HL-60/S4 (cell line): ENCODE data around the gene RELL2.

ENCODE experiments used
- in situ Hi-C: fragments of 300-500 bp; cut with MboI; formaldehyde crosslinking; loops from 2 replicates; pipeline ENCODE4 v1.14.3; 2022; ENCODE audit warnings: low sequenced_read_pairs

The RELL2 gene

DNA sequence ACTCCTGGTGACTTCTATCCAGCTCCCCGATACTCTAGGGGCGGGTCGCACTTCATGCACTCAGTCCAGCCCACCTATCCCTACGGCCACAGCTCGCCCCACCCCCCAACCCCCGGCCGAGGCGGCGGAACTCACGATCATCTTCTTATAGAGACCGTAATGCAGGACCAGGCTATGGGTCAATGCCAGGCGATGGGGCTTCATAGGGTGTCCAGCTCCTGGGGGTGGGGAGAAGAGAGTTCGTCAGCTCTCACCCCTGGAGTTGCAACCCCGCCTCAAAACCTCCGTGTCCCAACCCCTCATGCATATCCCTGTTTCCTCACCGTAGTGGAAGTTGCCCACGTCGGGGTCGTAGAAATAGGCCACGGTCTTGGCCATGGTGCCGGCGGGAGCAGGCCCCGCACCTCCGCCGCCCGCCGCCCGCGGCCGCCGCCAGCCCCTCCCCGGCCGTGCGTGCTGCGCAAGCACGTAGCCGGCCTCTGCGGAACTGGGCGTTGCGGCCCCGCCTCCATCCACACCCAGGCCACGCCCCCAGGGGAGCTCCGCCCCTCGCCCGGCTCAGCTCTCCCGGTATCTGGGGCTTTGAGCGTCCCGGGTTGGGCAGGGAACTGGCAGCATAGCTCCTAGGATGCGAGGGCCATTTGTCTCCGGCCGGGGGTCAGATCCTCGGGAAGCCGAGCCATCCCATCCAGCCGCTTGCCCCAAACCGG is at the start of gene RELL2, which contains the start of gene HDAC3:
Gene RELL2 (plus strand): TSS at position 585 of the 710 bp plus-strand sequence. CDS start 1,229 bp downstream, outside the sequence.
Gene HDAC3 (minus strand): TSS at position 437 of the 710 bp plus-strand sequence. CDS start 59 bp downstream, at position 378.
- in situ Hi-C loops = no loop called here

- in situ Hi-C loops = no loop called here
These were observed 46.7 kb upstream of the RELL2 start for GRCh38 chr5:141590127-141590526.

DNA sequence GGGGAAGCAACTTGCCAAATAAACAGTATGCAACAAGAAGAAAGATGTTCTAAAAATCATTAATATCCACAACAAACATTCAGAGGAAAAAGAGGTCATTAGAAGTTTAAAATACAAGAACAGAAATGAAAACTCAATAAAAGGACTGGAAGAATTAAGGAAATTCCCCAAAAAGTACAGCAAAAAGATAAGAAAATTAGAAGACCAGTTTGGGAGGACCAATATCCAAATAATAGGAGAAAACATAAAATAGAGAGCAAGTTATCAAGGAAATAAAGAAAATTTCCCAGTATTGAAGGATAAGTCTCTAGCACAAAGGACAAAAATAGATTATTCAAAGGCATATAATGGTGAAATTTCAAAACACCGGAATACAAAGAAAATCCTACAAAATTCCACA is 39.9 kb upstream of the RELL2 start:
- in situ Hi-C loops = no loop called here

GRCh38 chr5:141597394-141597793 is 39.4 kb upstream of the RELL2 start:
- in situ Hi-C loops = no loop called here

GRCh38 chr5:141597814-141598213 is 39.0 kb upstream of the RELL2 start:
- in situ Hi-C loops = no loop called here

DNA sequence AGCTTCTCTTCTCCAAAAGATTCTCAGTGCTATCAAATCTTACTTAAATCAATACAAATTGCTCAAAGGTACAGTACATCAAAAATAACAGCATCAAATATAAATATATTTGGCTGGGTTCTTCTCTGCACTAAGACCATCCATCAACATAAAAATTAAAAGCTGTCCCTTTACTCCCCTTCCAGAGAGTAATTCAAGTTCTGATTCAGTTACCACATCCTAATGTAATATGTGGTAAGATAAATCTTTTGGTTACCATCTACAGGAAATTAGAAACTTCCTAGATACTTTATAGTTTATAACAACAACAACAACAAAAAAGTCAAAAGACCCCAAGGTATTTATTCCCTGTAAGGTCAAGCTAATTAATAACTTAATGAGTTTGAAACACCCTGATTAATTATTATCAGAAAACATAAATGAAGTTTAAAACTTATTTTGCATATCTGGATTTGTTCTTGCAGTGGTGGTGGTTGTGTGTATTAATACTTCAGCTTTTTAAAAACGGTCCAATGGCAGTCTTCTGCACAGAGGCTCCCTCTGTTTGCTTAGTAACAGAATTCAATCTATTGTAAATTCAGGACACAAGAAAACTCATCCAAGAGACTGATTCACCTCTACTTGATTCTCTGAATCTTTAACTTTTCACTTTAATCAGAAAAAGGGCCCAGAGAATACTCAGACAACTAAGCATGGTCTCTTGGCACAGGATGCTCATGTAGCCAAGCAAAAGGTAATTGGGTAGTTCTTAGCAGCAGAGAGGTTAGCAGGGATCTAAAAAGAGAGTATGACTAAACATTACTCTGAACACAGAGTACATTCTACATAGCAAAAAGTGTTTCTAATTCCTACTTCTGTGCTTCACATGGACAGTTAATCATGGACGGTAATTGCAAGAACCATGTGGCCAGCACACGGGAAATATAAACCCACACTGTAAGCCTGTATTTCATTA is 38.1 kb upstream of the RELL2 start:
- in situ Hi-C loops = no loop called here

DNA sequence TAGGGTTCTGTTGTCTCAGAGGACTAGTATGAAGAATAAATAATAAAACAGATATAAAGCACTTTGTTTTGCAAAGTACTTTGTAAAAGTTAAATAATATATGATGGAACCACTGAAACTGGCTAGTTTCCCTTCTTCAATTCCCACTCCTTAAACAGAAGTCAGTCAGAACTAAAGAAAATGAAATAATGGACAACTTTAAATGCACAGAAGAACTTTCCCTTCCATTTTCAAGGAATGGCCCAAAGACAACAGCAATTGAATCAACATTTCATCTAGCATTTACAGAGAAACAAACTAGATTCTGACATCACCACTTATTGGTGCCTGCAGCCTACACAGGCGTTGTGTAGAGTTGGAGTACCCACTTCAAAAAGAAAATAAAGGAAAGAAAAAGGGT is 34.2 kb upstream of the RELL2 start:
- in situ Hi-C loops = loop anchor here (25.0 kb wide), 2 partner anchors 915 to 1040 kb away; partner anchors contain the start of genes APBB3, HARS1, HARS2 and SLC35A4

DNA sequence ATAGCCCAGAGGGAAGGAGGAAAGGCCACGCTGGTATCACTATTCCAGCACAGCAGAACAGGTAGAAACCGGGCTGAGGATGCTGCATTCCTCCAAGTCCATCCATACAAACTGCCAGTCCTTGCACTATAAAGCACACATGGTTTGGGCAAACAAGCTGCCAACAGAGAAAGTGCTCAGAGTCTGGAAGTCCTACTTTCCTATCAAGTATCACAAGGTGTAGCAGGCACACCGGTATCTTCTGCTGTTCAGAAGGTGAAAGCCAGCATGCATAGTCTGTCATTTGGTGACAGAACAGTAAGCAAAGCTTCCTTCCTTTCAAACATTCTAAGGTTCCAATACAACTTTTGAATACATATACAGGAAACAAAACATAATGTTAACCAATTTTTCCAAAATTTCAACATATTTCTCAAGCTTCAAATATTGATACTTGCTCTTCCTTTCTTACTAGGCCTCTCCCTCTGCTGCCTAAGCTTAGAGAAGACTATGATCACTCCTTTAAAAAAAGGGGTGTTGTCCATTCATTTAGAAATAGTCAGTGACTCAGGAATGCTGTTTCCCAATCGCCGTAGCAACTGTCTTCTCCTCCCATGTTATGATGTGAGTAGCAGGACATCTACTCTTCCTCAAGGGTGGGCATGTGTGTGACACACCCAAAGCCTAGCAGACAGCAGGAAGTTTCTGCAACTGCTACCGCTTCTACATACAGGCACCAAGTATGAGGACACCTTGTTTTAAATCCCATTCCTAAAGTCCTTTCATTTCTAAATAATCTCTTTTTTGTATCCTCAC is 32.7 kb upstream of the RELL2 start:
- in situ Hi-C loops = loop anchor here (25.0 kb wide), 2 partner anchors 917 to 1042 kb away; partner anchors contain the start of genes APBB3, HARS1, HARS2 and SLC35A4

GRCh38 chr5:141605523-141606277 is 31.1 kb upstream of the RELL2 start:
- in situ Hi-C loops = loop anchor here (25.0 kb wide), 2 partner anchors 918 to 1043 kb away; partner anchors contain the start of genes APBB3, HARS1, HARS2 and SLC35A4

DNA sequence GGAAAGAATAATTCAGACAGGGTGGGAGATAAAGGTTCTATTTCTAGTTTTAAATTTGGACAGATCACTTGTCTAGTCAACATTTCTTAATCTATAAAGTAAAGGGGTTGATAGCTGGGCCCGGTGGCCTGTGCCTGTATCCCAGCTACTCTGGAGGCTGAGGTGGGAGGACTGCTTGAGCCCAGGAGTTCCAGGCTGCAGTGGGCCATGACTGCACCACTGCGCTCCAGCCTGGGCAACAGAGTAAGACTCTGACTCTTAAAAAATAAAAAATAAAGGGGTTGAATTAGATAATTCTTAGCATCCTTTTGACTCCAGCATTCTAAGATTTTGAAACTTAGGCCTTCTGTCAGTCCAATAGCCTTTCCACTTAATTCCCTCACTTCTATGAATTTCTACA is 28.8 kb upstream of the RELL2 start:
- in situ Hi-C loops = loop anchor here (25.0 kb wide), 2 partner anchors 921 to 1046 kb away; partner anchors contain the start of genes APBB3, HARS1, HARS2 and SLC35A4

DNA sequence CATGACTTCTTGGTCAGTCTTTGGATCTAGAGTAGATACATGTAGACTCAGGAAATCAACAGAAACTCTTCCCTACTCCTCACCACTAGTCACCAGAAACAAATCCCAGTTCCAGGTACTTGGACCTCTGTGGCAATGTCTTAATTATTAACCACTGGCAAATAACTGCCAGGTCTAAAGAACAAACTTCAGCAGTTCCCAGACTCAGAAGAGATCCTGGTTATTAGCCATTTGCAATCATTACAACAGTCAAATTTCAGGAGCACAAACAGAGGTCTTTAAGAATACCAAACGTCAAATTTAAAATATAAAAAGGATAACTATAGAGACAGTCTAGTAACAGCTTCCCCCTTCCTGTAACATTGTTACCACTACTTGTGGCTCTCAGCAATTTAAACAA is 28.2 kb upstream of the RELL2 start:
- in situ Hi-C loops = loop anchor here (25.0 kb wide), 2 partner anchors 921 to 1046 kb away; partner anchors contain the start of genes APBB3, HARS1, HARS2 and SLC35A4

GRCh38 chr5:141609044-141609443 is 27.8 kb upstream of the RELL2 start:
- in situ Hi-C loops = loop anchor here (25.0 kb wide), 2 partner anchors 922 to 1047 kb away; partner anchors contain the start of genes APBB3, HARS1, HARS2 and SLC35A4

GRCh38 chr5:141609921-141610320 is 26.9 kb upstream of the RELL2 start:
- in situ Hi-C loops = loop anchor here (25.0 kb wide), 2 partner anchors 923 to 1048 kb away; partner anchors contain the start of genes APBB3, HARS1, HARS2 and SLC35A4

- in situ Hi-C loops = loop anchor here (25.0 kb wide), 2 partner anchors 924 to 1049 kb away; partner anchors contain the start of genes APBB3, HARS1, HARS2 and SLC35A4
These were observed 25.5 kb upstream of the RELL2 start for GRCh38 chr5:141611289-141611688.

- in situ Hi-C loops = loop anchor here (25.0 kb wide), 2 partner anchors 926 to 1051 kb away; partner anchors contain the start of genes APBB3, HARS1, HARS2 and SLC35A4
These were observed 23.5 kb upstream of the RELL2 start for GRCh38 chr5:141613344-141613743.

- in situ Hi-C loops = loop anchor here (25.0 kb wide), 2 partner anchors 929 to 1054 kb away; partner anchors contain the start of genes APBB3, HARS1, HARS2 and SLC35A4
These were observed 20.6 kb upstream of the RELL2 start for GRCh38 chr5:141615991-141616720.

DNA sequence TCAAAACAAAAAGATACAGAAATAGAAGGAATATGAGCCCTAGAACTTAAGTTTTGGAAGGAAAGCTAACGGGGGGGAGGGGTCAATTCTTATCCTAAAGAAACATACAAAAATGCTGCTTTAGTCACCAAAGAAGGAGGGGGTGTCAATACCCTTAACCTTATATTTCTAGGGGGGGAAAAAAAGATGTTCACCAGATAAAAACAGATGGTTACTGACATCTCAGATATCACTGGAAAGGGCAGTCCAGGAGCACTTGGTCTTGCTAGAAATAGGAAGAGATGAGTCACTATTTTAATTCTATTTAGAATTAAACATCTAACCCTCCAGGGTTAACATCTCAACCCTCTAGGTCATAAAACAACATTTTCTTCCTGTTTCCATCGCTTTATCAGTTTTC is 19.7 kb upstream of the RELL2 start:
- in situ Hi-C loops = loop anchor here (25.0 kb wide), 2 partner anchors 930 to 1055 kb away; partner anchors contain the start of genes APBB3, HARS1, HARS2 and SLC35A4

DNA sequence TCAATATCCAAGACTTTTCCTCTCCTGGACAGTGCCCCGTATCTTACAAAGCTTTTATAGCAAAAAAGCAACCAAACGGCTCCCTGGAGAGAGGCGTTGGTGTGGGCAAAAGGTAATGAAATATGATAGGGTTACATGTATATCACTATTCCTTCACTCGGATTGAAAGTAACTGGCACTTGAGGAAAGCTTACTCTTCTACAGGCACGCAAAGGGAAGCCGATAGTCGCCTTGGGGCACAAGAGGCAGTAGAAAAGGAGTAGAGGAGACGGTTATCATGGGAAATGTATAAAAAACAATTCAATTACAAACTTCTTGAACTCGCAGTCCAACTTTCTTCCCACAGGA is 19.1 kb upstream of the RELL2 start:
- in situ Hi-C loops = loop anchor here (25.0 kb wide), 2 partner anchors 930 to 1055 kb away; partner anchors contain the start of genes APBB3, HARS1, HARS2 and SLC35A4
